Retinal pigment epithelial cell (primary cell): ENCODE measurements around the gene AAK1.
"Not testable (repeated sequence)": the region's sequence is repeated elsewhere in the genome, so short reads cannot be mapped to it uniquely, and the experiment has no call there.

Experiments
- DNase-seq: peaks from one replicate; pipeline ENCODE4 v3.0.0-alpha.2; 2010; ENCODE audit warnings: low read depth
- H3K4me3 ChIP-seq: 2 replicates; pipeline ENCODE4 v1.5.1; 2011; ENCODE audit warnings: mild to moderate bottlenecking, low read length, control low read depth, moderate library complexity
- CTCF ChIP-seq: conservative IDR thresholded peaks from 2 replicates; pipeline ENCODE4 v1.5.1; 2011; ENCODE audit warnings: low read depth, low read length, control low read depth, inconsistent platforms

AAK1 gene

GRCh38 chr2:69436596-69436937, 207.0 kb downstream of the AAK1 start:
- H3K4me3 ChIP-seq: peak overlapping the region; percentile 75
- TF ChIP-seq CTCF: no peak
- no peak for DNase-seq

DNA sequence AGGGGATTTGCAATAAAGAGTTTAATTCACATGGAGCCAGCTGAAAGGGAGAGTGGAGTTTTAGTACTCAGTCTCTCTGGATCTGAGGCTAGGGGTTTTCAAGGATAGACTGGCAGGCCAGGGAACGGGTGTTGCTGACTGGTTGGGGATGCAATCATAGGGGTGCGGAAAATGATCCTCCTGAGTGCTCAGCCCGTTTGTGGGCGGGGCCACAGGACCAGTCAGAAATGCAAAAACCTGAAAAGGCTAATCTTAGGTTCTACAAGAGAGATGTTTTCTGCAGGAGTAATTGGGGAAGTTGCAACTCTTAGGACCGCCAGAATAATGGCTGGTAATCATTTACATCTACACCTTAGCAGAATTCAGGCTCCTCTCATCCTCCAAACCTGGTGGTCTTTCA, 208.8 kb downstream of the AAK1 start:
- H3K4me3 ChIP-seq: no peak overlapping the region
- DNase-seq: no peak
- TF ChIP-seq CTCF: no peak

DNA sequence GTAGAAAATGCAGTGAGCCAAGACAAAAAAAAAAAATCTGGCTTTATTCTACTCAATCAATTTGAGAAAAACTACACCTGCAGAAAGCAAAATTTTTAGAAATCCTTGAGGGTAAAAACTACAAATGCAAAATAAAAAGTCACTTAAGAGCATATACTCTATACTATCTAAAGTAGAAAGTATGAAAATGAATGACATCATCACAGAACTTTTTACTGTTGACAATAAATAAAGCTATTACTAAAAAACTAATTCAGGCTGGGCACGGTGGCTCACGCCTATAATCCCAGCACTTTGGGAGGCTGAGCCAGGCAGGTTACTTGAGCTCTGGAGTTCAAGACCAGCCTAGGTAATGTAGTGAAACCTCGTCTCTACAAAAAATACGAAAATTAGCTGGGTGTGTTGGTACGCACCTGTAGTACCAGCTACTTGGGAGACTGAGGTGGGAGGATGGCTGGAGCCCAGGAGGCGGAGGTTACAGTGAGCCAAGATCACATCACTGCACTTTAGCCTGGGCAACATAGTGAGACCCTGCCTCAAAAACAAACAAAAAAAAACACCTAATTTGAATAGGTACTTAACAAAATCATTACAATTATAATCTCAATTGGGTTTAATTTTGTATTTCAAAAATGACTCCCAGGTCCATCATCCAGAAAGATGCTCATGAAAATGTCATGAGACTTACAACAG, 213.9 kb downstream of the AAK1 start:
- TF ChIP-seq CTCF: no peak
- no peak for DNase-seq
- no peak overlapping the region for H3K4me3 ChIP-seq

DNA sequence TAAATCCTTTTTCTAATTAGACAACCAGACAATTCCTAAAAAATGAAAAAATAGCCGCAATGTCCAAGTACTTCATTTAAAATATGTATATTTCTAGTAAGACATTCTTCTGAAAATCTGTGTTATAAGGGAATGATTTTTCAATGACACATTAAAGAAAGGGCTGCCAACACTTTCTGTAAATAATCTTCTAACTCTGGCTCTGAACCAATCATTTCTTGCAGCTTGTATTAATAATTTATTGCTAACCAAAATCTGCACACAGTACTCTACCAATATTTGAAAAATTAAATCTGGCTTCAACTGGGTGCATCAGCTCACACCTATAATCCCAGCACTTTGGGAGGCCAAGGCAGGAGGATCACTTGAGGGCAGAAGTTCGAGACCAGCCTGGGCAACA, 214.6 kb downstream of the AAK1 start:
- DNase-seq: no peak
- no peak for TF ChIP-seq CTCF
- H3K4me3 ChIP-seq: no peak overlapping the region

- no peak for DNase-seq
- no peak for TF ChIP-seq CTCF
- H3K4me3 ChIP-seq: no peak overlapping the region
Measured at GRCh38 chr2:69424419-69424818, 219.1 kb downstream of the AAK1 start.

- TF ChIP-seq CTCF: no peak
Measured at GRCh38 chr2:69422198-69422597, 221.3 kb downstream of the AAK1 start.

DNA sequence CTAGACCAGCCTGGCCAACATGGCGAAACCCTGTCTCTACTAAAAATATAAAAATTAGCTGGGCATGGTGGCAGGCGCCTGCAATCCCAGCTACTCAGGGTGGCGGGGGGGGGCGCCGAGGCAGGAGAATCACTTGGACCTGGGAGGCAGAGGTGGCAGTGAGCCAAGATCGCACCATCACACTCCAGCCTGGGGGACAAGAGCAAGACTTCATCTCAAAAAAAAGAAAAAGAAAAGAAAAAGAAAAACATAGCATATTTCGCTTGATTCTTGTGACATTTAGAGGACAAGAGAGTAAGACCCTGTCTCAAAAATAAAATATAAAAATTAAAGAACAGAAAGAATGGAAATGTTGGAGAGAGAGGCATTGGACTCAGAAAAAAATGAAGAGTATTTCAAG, 224.4 kb downstream of the AAK1 start:
- DNase-seq, H3K4me3 ChIP-seq: not testable (repeated sequence)

More at GRCh38 chr2:69422198-69422597, 221.3 kb downstream of the AAK1 start:
- DNase-seq: no peak
- H3K4me3 ChIP-seq: no peak overlapping the region
